Measurements from ENCODE around the gene WBP4. TPM values are rescaled to one million over a fixed set of nuclear protein-coding genes. Genes with fewer than 3 reads are reported as not detected.
A peak's percentile ranks its signal among the peaks of the same experiment; 100 is the strongest.

WBP4 gene
- total and polyA plus RNA-seq, 9 of the 15 experiments (the other 6 are each of a cell fraction or from before 2014, with no cell fraction given) = 5.5 to 12.2 (median 7.9) TPM

GRCh38 chr13:41019578-41020347, 41.5 kb upstream of the WBP4 start:
- Histone ChIP-seq H3K4me1 (replicated peaks in 1 of 2; ENCODE audit: control insufficient read depth in 2 of 2, insufficient read depth in 2 of 2, low read length in 2 of 2) (peaks cover 2 to 16% of the 10 kb centered on the region in 2 experiments; a peak in 4 of 5 replicates), H3K9ac (ENCODE audit: insufficient read depth in 1 of 2, low read depth in 2 of 2, low read length in 2 of 2) (peak overlapping the region in 1 of 2 experiments; percentile 80; a peak in 1 of 4 replicates), H3K27me3 (ENCODE audit: control insufficient read depth in 2 of 2, insufficient read depth in 2 of 2, low read length in 2 of 2) (no peaks in the 10 kb centered on the region), H3K79me2 (ENCODE audit: control insufficient read depth, insufficient read depth, low read length) (peaks cover 84% of the 10 kb centered on the region), H3K9me1 (ENCODE audit: control insufficient read depth, insufficient read depth, low read length) (no peaks in the 10 kb centered on the region), H2AFZ (ENCODE audit: low read depth, low read length) (0 out of 2 replicates have a peak overlapping the region, but pooled peaks have one; percentile 29), H3K9me3 (replicated peaks; ENCODE audit: control insufficient read depth, insufficient read depth, low read depth, low read length) (no peaks in the 10 kb centered on the region), H3K27ac (ENCODE audit: extremely low read depth, low read depth, low read length) (peak overlapping the region; percentile 86; the same call in 1 of the 3 replicates), H3K36me3 (ENCODE audit: control insufficient read depth, insufficient read depth, low read length) (0 out of 3 replicates have a peak, but pooled peaks cover 3% of the 10 kb centered on the region), H3K4me2 (ENCODE audit: insufficient read depth, low read length) (peak overlapping the region; percentile 73; the same call in 1 of the 2 replicates), H3K4me3 (no peak overlapping the region), H4K20me1 (replicated peaks; ENCODE audit: control insufficient read depth, insufficient read depth, low read length) (no peaks in the 10 kb centered on the region)
- intact Hi-C loops (cut with micrococcal nuclease) = loop anchor here (5.0 to 10.0 kb wide), 2 partner anchors 43 to 235 kb away; partner anchors contain the start of genes SLC25A15 and WBP4
- no TSS peak for BruUV-seq (replicated peaks)
- TF ChIP-seq MEF2D (tag; conservative IDR thresholded peaks at IDR 0.05; ENCODE audit: low read depth) (no peak), OTX1 (CRISPR knock-in tag; IDR thresholded peaks at IDR 0.05) (no peak), GABPA (tag; conservative IDR thresholded peaks at IDR 0.05; ENCODE audit: low read depth) (no peak)
- in situ Hi-C loops (cut with MboI) = no loop called here
- ChIA-PET POLR2A (interaction anchor here (0.8 to 1.6 kb wide), 3 partner anchors 9 to 38 kb away, joined by 3 to 10 read pairs (median 4); no protein-coding TSS in a partner anchor), CTCF (ENCODE audit: low intra/inter-chr PET ratio) (no interaction called here)
- WGBS (ENCODE audit: insufficient coverage, low coverage, missing lambda C conversion rate) = 33% methylated on average over 2 of the region's 2 CpGs
- ATAC-seq = no peak
- no peak for FAIRE-seq
- no peak for DNase-seq (ENCODE audit: extremely low read depth in 1 of 4, low spot score in 3 of 4)

GRCh38 chr13:41025518-41025917, 35.8 kb upstream of the WBP4 start:
- intact Hi-C loops (cut with micrococcal nuclease) = loop anchor here (10.0 kb wide), 1 partner anchor 241 kb away; the partner anchor contains the start of gene SLC25A15
- DNase-seq (ENCODE audit: extremely low read depth in 1 of 4, low spot score in 3 of 4) (no peak), FAIRE-seq (no peak), ATAC-seq (no peak; the same call in 1 of the 3 replicates)
- CTCF ChIA-PET (ENCODE audit: low intra/inter-chr PET ratio) = no interaction called here
- Histone ChIP-seq H3K9me1 (ENCODE audit: control insufficient read depth, insufficient read depth, low read length) (no peaks in the 10 kb centered on the region), H3K4me2 (ENCODE audit: insufficient read depth, low read length) (no peak overlapping the region), H2AFZ (ENCODE audit: low read depth, low read length) (no peak overlapping the region), H3K4me1 (replicated peaks in 1 of 2; ENCODE audit: control insufficient read depth in 2 of 2, insufficient read depth in 2 of 2, low read length in 2 of 2) (peaks cover 0 to 7% of the 10 kb centered on the region in 2 experiments; a peak in 4 of 5 replicates), H3K27ac (ENCODE audit: extremely low read depth, low read depth, low read length) (no peak overlapping the region), H3K9me3 (replicated peaks; ENCODE audit: control insufficient read depth, insufficient read depth, low read depth, low read length) (no peaks in the 10 kb centered on the region), H3K9ac (ENCODE audit: insufficient read depth in 1 of 2, low read depth in 2 of 2, low read length in 2 of 2) (no peak overlapping the region), H3K4me3 (no peak overlapping the region), H3K27me3 (ENCODE audit: control insufficient read depth in 2 of 2, insufficient read depth in 2 of 2, low read length in 2 of 2) (no peaks in the 10 kb centered on the region), H4K20me1 (replicated peaks; ENCODE audit: control insufficient read depth, insufficient read depth, low read length) (0 out of 2 replicates have a peak, but pooled peaks cover 3% of the 10 kb centered on the region), H3K79me2 (ENCODE audit: control insufficient read depth, insufficient read depth, low read length) (peaks cover 50% of the 10 kb centered on the region), H3K36me3 (ENCODE audit: control insufficient read depth, insufficient read depth, low read length) (peaks cover 6% of the 10 kb centered on the region; the same call in 2 of the 3 replicates)
- in situ Hi-C loops (cut with MboI) = no loop called here
- POLR2A ChIA-PET = no interaction called here
- no TSS peak for BruUV-seq (replicated peaks)
- 14% methylated on average over 4 of the region's 4 CpGs for whole genome bisulfite sequencing (ENCODE audit: insufficient coverage, low coverage, missing lambda C conversion rate)
- TF ChIP-seq TBP (optimal IDR thresholded peaks at IDR 0.05; ENCODE audit: low read depth, low read length) = no peak
- TF ChIP-seq CBFA2T3 (IDR thresholded peaks at IDR 0.05) = peak; percentile 39
- TF ChIP-seq SRF (CRISPR knock-in tag; IDR thresholded peaks at IDR 0.05) = no peak
- peak in 1 of 2 experiments; percentile 20; a peak in 1 of 4 replicates for TF ChIP-seq HDAC1 (IDR thresholded peaks at IDR 0.05)
- TF ChIP-seq MEF2A (IDR thresholded peaks at IDR 0.05; ENCODE audit: control insufficient read depth, low read depth, low read length) = no peak
- no peak for TF ChIP-seq HMBOX1 (IDR thresholded peaks at IDR 0.05)
- TF ChIP-seq ZNF263 (CRISPR knock-in tag; IDR thresholded peaks at IDR 0.05; ENCODE audit: borderline replicate concordance) = no peak
- no peak for TF ChIP-seq MLX (CRISPR knock-in tag; conservative IDR thresholded peaks at IDR 0.05)
- TF ChIP-seq GTF2B (IDR thresholded peaks at IDR 0.05; ENCODE audit: extremely low read depth, insufficient read length) = no peak

Measured in K562 (cell line).